Tibial nerve (tissue), 3 donors: ENCODE data around the gene NUDT13.

Experiments
- CTCF ChIP-seq, 5 experiments: fragments of 200-600 bp in 3 of 5; fragments of 450-650 bp in 2 of 5; sonication (generic) in 3 of 5; IDR thresholded peaks; one replicate each; pipeline ENCODE4 v1.5.1; 2016 to 2019; ENCODE audit warnings: antibody characterized with exemption in 5 of 5, mild to moderate bottlenecking in 3 of 5, moderate library complexity in 2 of 5
- POLR2A ChIP-seq, 2 donors: fragments of 450-650 bp; IDR thresholded peaks; one replicate each; pipeline ENCODE4 v1.6.1; 2017; ENCODE audit warnings: antibody characterized with exemption in 2 of 2, mild to moderate bottlenecking in 2 of 2, moderate library complexity in 2 of 2

GRCh38 chr10:73167458-73167782 is 57.2 kb downstream of the NUDT13 start:
- no peak for TF ChIP-seq CTCF (IDR thresholded peaks at IDR 0.05)
- TF ChIP-seq POLR2A (IDR thresholded peaks at IDR 0.05): no peak
